GM20431 (cell line): ENCODE data around the gene ALOX12.

ENCODE experiments used
- in situ Hi-C: fragments of 300-500 bp; cut with MseI, MboI; formaldehyde crosslinking; loops from one replicate; pipeline ENCODE4 v1.15.0; 2020; ENCODE audit warnings: low sequenced_read_pairs; ENCODE audit not compliant: unreplicated experiment

The ALOX12 gene

DNA sequence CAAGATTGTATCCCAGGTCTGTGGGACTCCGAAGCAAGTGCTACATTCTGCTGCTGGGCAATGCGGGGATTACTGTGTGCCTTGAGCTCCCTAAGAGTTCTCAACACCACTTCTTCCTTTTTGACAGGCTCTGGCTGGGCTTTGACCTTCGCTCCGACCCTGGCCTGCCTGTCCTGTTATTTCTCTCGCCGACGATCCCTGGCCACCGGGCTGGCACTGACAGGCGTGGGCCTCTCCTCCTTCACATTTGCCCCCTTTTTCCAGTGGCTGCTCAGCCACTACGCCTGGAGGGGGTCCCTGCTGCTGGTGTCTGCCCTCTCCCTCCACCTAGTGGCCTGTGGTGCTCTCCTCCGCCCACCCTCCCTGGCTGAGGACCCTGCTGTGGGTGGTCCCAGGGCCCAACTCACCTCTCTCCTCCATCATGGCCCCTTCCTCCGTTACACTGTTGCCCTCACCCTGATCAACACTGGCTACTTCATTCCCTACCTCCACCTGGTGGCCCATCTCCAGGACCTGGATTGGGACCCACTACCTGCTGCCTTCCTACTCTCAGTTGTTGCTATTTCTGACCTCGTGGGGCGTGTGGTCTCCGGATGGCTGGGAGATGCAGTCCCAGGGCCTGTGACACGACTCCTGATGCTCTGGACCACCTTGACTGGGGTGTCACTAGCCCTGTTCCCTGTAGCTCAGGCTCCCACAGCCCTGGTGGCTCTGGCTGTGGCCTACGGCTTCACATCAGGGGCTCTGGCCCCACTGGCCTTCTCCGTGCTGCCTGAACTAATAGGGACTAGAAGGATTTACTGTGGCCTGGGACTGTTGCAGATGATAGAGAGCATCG, 42.4 kb downstream of the ALOX12 start:
- in situ Hi-C loops = loop anchor here (25.0 kb wide), 1 partner anchor 549 kb away; the partner anchor contains the start of genes CD68, MPDU1 and SOX15

DNA sequence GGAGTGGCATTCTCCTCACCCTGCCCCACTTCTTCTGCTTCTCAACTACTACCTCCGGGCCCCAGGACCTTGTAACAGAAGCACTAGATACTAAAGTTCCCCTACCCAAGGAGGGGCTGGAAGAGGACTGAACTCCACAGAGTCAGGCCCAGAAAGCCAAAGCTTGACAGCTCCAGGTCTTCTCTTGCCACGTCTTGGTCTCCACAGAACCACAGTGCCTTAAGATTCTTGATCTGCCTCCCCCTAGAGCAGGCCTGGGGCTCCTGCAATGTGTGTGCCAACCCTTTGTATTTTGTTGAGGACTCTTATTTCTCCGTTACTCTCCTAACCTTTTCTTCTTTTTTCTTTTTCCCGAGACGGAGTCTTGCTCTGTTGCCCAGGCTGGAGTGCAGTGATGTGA, 44.0 kb downstream of the ALOX12 start:
- in situ Hi-C loops = loop anchor here (25.0 kb wide), 1 partner anchor 547 kb away; the partner anchor contains the start of genes CD68, MPDU1 and SOX15

DNA sequence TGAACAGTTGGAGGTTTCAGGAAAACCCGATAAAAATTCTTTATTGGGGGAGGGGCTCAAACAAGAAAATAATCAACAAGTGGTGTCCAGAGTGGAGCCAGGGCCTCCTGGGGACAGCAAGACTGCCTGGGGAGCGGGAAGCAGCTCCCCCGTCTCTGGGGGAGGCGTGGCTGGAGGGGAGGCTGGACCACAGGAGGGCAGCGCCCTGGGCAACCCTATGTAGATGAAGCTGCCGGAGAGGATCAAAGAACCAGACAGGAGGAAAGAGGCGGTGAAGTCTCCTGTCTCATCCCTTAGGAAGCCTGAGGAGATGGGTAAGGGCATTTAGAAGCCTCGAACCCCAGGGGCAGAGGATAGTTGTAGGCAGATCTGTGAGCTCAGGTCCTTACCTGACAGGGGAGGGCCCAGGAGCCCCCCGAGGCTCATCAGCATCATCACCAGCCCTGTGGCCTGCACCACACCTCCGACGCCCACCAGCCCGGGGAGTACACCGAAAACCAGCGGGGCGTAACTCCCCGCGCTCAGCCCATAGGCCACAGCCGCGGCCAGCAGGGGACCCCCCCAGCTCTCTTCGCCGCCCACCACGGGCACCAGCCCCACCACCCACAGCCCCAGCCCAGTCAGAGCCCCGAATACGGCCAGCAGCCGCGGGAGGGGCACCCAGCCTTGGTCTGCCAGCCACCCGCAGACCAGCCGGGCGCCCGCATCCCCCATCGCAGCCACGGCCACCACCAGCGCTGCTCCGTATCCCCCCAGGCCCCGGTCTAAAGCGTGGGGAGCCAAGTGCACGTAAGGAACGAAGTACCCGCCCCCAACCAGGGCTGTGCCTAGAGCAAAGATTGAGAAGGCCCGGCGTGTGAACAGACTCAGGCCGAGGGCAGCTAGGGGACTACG, 46.0 kb downstream of the ALOX12 start:
- in situ Hi-C loops = loop anchor here (25.0 kb wide), 1 partner anchor 545 kb away; the partner anchor contains the start of genes CD68, MPDU1 and SOX15

- in situ Hi-C loops = loop anchor here (25.0 kb wide), 1 partner anchor 545 kb away; the partner anchor contains the start of genes CD68, MPDU1 and SOX15
Observed at GRCh38 chr17:7042501-7043181, 46.8 kb downstream of the ALOX12 start.

DNA sequence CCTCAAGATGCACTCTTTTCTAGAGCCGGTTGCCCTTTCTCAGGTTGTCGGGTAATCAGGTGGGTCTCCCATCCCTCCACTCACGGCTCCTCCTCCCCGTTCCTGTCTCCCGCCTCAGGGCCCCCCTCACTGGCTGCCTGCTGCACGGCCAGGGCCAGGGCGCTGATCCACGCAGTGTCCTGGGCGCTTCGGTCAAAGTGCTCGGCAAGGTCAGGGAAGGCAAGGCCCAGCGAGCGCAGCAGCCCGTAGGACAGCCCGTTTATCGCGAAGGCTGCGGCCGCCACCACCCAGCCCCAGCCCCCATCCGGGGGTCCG, 47.3 kb downstream of the ALOX12 start:
- in situ Hi-C loops = loop anchor here (25.0 kb wide), 1 partner anchor 544 kb away; the partner anchor contains the start of genes CD68, MPDU1 and SOX15

- in situ Hi-C loops = loop anchor here (25.0 kb wide), 1 partner anchor 544 kb away; the partner anchor contains the start of genes CD68, MPDU1 and SOX15
Observed at GRCh38 chr17:7043497-7044198, 47.8 kb downstream of the ALOX12 start, which contains the start of gene SLC16A11. TSS of gene SLC16A11 (minus strand) at chr17:7044092. CDS start at chr17:7043513, 579 bp downstream.

DNA sequence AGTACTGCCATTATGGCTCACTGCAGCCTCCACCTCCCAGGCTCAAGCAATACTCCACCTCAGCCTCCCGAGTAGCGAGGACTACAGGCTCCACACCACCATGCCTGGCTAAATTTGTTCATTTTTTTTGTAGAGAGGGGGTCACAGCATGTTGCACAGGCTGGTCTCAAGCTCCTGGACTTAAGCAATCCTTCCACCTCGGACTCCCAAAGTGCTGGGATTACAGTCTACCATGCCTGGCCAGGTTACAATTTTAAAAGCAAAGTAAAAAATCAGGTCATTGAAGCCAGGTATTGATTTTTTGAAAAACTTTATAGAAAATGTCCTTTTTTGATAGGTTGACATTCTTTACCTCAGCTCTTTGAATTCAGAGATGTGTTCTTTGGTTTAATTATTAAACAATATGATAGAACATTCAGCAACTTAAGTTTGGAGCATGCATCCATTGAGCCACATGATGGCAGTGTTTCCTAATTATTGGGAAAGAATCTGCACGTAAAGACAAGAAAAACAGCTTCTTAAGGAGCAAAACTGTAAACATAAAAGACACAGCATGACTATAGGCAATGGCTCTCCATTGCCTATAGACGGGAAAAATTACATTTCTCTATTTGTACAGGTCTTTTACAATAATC, 49.8 kb downstream of the ALOX12 start:
- in situ Hi-C loops = loop anchor here (25.0 kb wide), 1 partner anchor 542 kb away; the partner anchor contains the start of genes CD68, MPDU1 and SOX15

- in situ Hi-C loops = loop anchor here (25.0 kb wide), 1 partner anchor 541 kb away; the partner anchor contains the start of genes CD68, MPDU1 and SOX15
Observed at GRCh38 chr17:7046127-7046724, 50.4 kb downstream of the ALOX12 start.

- in situ Hi-C loops = loop anchor here (25.0 kb wide), 1 partner anchor 540 kb away; the partner anchor contains the start of genes CD68, MPDU1 and SOX15
Observed at GRCh38 chr17:7046725-7047397, 51.0 kb downstream of the ALOX12 start.

GRCh38 chr17:7047566-7047965, 51.7 kb downstream of the ALOX12 start:
- in situ Hi-C loops = loop anchor here (25.0 kb wide), 1 partner anchor 540 kb away; the partner anchor contains the start of genes CD68, MPDU1 and SOX15

GRCh38 chr17:7048968-7049367, 53.1 kb downstream of the ALOX12 start:
- in situ Hi-C loops = loop anchor here (25.0 kb wide), 1 partner anchor 538 kb away; the partner anchor contains the start of genes CD68, MPDU1 and SOX15

DNA sequence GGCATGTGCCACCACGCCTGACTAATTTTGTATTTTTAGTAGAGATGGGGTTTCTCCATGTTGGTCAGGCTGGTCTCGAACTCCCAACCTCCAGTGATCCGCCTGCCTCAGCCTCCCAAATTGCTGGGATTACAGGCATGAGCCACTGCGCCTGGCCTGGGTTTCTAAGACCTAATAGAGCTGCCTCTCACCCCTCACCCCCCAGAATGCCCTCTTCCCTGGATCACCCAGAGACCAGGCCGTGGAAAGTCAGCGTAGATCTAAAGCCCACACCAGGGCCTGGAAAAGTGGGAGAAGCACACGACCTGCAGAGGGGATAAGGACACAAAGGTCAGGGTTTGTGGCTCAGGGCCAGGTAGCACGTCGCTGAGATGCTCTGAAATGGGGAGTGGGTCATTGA, 54.7 kb downstream of the ALOX12 start:
- in situ Hi-C loops = loop anchor here (5.0 to 25.0 kb wide), 2 partner anchors 87 to 237 kb away; partner anchors contain the start of genes SLC2A4 and YBX2

DNA sequence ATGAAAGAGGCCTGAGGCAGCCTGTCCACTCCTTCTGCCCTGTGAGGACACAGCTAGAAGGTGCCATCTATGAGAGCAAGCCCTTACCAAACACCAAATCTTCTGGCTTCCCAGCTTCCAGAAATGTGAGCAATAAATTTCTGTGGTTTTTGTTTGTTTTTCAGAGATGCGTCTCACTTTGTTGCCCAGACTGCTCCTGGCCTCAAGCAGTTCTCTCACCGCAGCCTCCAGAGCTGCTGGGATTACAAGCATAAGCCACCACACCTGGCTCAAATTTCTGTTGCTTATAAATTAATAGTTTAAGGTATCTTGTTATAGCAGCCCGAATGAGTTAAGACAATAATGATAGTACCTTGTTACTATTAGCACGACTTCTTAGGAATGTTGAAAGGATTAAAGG, 60.5 kb downstream of the ALOX12 start:
- in situ Hi-C loops = loop anchor here (25.0 kb wide), 1 partner anchor 231 kb away; the partner anchor contains the start of genes SLC2A4 and YBX2

DNA sequence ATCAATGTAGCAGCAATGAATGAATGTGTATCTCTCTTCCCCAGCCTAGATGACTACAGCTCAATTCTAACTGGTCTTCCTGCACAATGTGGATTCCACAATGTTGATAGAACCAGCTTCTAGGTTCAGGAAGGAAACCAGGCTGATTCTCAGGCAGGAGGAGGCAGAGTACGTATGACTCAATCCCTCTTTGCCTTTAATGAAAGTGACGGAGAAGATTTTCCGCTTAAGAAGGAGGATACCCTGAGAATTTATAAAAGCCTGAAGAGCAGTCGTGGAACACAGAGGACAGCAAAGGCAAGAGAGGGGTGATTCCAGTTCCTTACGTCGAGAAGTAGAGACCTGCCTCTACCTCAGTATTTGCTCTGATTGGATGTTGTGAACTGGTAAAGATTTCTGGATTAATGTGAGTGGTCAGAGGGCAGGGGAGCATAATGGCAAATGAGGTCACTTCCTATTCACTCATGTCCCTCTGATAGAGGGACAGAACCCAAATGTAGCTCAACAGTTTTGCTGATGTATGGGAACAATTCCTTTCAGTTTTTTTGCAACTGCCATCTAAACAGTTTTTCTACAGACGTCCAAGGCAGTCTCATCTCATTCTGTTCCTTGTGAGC, 63.1 kb downstream of the ALOX12 start:
- in situ Hi-C loops = loop anchor here (25.0 kb wide), 1 partner anchor 228 kb away; the partner anchor contains the start of genes SLC2A4 and YBX2
